ENCODE data around the gene ZNF17.
"Not testable (repeated sequence)": the region's sequence is repeated elsewhere in the genome, so short reads cannot be mapped to it uniquely, and the experiment has no call there.

Gene ZNF17

DNA sequence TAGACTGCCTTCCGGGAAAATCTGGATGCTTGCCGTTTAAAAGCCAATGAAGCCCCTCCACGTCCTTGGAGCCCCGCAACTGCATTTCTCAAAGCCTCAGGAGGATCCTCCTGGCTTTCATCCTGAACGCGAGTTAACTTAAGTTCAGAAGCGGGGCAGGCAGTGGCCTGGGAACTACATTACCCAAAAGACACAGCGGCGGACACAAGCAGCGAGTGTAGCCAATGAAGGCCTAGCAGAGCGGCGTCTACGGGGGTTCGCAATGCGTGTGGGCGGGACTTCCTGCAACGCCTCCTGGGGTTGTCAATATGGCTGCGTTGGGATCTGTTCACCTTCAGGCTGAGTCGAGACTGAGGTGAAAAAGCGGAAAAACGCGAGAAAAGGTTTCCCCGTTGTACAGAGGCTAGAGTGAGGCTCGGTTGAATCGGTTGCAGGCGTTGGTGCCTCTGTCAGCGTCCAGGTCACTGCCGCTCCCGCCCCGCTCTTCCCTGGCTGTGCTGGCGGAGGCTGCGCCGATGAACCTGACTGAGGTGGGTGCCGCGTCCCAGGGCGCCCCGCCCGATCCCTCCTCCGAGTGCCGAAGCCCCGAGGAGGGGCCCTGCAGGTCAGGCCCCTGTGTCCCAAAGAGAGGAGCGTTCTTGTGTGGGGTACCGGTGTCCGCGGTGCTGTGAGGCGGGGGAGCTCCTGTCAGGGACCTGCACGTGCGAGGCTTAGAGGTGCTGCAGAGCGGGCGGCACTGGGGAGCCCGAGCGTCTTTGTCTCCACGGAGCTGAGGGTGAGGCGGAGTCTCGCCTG is at the start of gene ZNF17:
Gene ZNF17, plus strand, starts transcription at position 285 of the 795 bp plus-strand sequence. CDS start 2,455 bp downstream, outside the sequence.
- H3K27me3 ChIP-seq (ENCODE audit: control insufficient read depth, insufficient read depth, low read length) = no peaks in the 10 kb centered on the region
- no peaks in the 10 kb centered on the region for H3K9me3 ChIP-seq (ENCODE audit: control insufficient read depth, insufficient read depth, low read length)
- no peaks in the 10 kb centered on the region for H3K36me3 ChIP-seq (ENCODE audit: control insufficient read depth, insufficient read depth, low read length)
- H3K4me1 ChIP-seq (ENCODE audit: control insufficient read depth, insufficient read depth, low read length) = no peaks in the 10 kb centered on the region
- H3K9ac ChIP-seq (ENCODE audit: low read depth, low read length) = peak within 1 kb of the TSS; percentile 19
- peak within 1 kb of the TSS; percentile 83 for H3K4me3 ChIP-seq (ENCODE audit: low read depth, low read length)

GRCh38 chr19:57362419-57362818 is 48.5 kb upstream of the ZNF17 start:
- H3K4me3 ChIP-seq (ENCODE audit: low read depth, low read length) = peak overlapping the region; percentile 75
- H3K9ac ChIP-seq (ENCODE audit: low read depth, low read length) = peak overlapping the region; percentile 75
- H3K36me3 ChIP-seq (ENCODE audit: control insufficient read depth, insufficient read depth, low read length) = peaks cover 1% of the 10 kb centered on the region
- H3K9me3 ChIP-seq (ENCODE audit: control insufficient read depth, insufficient read depth, low read length) = no peaks in the 10 kb centered on the region
- no peaks in the 10 kb centered on the region for H3K4me1 ChIP-seq (ENCODE audit: control insufficient read depth, insufficient read depth, low read length)
- no peaks in the 10 kb centered on the region for H3K27me3 ChIP-seq (ENCODE audit: control insufficient read depth, insufficient read depth, low read length)

GRCh38 chr19:57362997-57363687 is 47.8 kb upstream of the ZNF17 start, which contains the start of the genes TRAPPC2B and ZNF547:
TSS of gene TRAPPC2B (plus strand) at chr19:57363551. CDS start at chr19:57364834, 1,283 bp downstream.
TSS of gene ZNF547 (plus strand) at chr19:57363551. CDS start at chr19:57368556, 5,005 bp downstream.
- Histone ChIP-seq H3K9ac (ENCODE audit: low read depth, low read length) (peak within 1 kb of the TSS; percentile 75), H3K36me3 (ENCODE audit: control insufficient read depth, insufficient read depth, low read length) (no peaks in the 10 kb centered on the region), H3K4me3 (ENCODE audit: low read depth, low read length) (peak within 1 kb of the TSS; percentile 87), H3K4me1 (ENCODE audit: control insufficient read depth, insufficient read depth, low read length) (no peaks in the 10 kb centered on the region), H3K9me3 (ENCODE audit: control insufficient read depth, insufficient read depth, low read length) (no peaks in the 10 kb centered on the region), H3K27me3 (ENCODE audit: control insufficient read depth, insufficient read depth, low read length) (no peaks in the 10 kb centered on the region)

GRCh38 chr19:57363688-57364181 is 47.2 kb upstream of the ZNF17 start:
- Histone ChIP-seq H3K4me1 (ENCODE audit: control insufficient read depth, insufficient read depth, low read length) (no peaks in the 10 kb centered on the region), H3K9ac (ENCODE audit: low read depth, low read length) (peak overlapping the region; percentile 41), H3K27me3 (ENCODE audit: control insufficient read depth, insufficient read depth, low read length) (no peaks in the 10 kb centered on the region), H3K4me3 (ENCODE audit: low read depth, low read length) (peak overlapping the region; percentile 87), H3K9me3 (ENCODE audit: control insufficient read depth, insufficient read depth, low read length) (no peaks in the 10 kb centered on the region), H3K36me3 (ENCODE audit: control insufficient read depth, insufficient read depth, low read length) (no peaks in the 10 kb centered on the region)

DNA sequence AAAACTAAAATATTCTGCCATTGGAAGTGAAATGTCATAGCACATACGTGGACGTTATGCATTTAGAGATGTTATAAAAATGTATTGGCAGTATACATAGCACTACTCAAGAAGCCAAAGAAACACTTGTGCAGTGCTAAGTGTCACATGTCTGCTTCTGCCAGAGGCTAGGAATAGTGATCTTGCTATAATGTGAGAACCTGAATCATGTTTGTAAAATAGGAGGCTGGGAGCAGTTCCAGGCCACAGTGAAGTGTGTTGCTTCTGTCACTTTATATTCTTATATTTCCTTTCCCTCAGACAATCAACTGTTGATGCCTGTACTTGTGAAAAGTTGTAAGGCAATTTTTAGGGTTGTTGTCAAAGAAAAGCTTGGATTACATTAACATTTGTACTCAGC is 44.2 kb upstream of the ZNF17 start:
- Histone ChIP-seq H3K9ac (ENCODE audit: low read depth, low read length) (no peak overlapping the region), H3K4me1 (ENCODE audit: control insufficient read depth, insufficient read depth, low read length) (no peaks in the 10 kb centered on the region), H3K4me3 (ENCODE audit: low read depth, low read length) (no peak overlapping the region), H3K27me3 (ENCODE audit: control insufficient read depth, insufficient read depth, low read length) (no peaks in the 10 kb centered on the region), H3K36me3 (ENCODE audit: control insufficient read depth, insufficient read depth, low read length) (peaks cover 2% of the 10 kb centered on the region), H3K9me3 (ENCODE audit: control insufficient read depth, insufficient read depth, low read length) (no peaks in the 10 kb centered on the region)

- no peak overlapping the region for H3K9ac ChIP-seq (ENCODE audit: low read depth, low read length)
- peaks cover 21% of the 10 kb centered on the region for H3K36me3 ChIP-seq (ENCODE audit: control insufficient read depth, insufficient read depth, low read length)
- no peaks in the 10 kb centered on the region for H3K27me3 ChIP-seq (ENCODE audit: control insufficient read depth, insufficient read depth, low read length)
- no peak overlapping the region for H3K4me3 ChIP-seq (ENCODE audit: low read depth, low read length)
- H3K4me1 ChIP-seq (ENCODE audit: control insufficient read depth, insufficient read depth, low read length) = no peaks in the 10 kb centered on the region
- H3K9me3 ChIP-seq (ENCODE audit: control insufficient read depth, insufficient read depth, low read length) = peaks cover 4% of the 10 kb centered on the region
Observed at GRCh38 chr19:57374179-57374578, 36.8 kb upstream of the ZNF17 start.

- not testable (repeated sequence) for H3K9ac ChIP-seq (ENCODE audit: low read depth, low read length); H3K4me3 ChIP-seq (ENCODE audit: low read depth, low read length); H3K27me3 ChIP-seq (ENCODE audit: control insufficient read depth, insufficient read depth, low read length); H3K9me3 ChIP-seq (ENCODE audit: control insufficient read depth, insufficient read depth, low read length); H3K4me1 ChIP-seq (ENCODE audit: control insufficient read depth, insufficient read depth, low read length)
- peaks cover 21% of the 10 kb centered on the region for H3K36me3 ChIP-seq (ENCODE audit: control insufficient read depth, insufficient read depth, low read length)
Observed at GRCh38 chr19:57374647-57375046, 36.3 kb upstream of the ZNF17 start.

GRCh38 chr19:57376151-57376550 is 34.8 kb upstream of the ZNF17 start:
- Histone ChIP-seq H3K4me1 (ENCODE audit: control insufficient read depth, insufficient read depth, low read length) (no peaks in the 10 kb centered on the region), H3K36me3 (ENCODE audit: control insufficient read depth, insufficient read depth, low read length) (peaks cover 21% of the 10 kb centered on the region), H3K9me3 (ENCODE audit: control insufficient read depth, insufficient read depth, low read length) (peaks cover 4% of the 10 kb centered on the region), H3K4me3 (ENCODE audit: low read depth, low read length) (no peak overlapping the region), H3K9ac (ENCODE audit: low read depth, low read length) (no peak overlapping the region), H3K27me3 (ENCODE audit: control insufficient read depth, insufficient read depth, low read length) (no peaks in the 10 kb centered on the region)

GRCh38 chr19:57377498-57378146 is 33.3 kb upstream of the ZNF17 start:
- H3K4me3 ChIP-seq (ENCODE audit: low read depth, low read length) = no peak overlapping the region
- H3K4me1 ChIP-seq (ENCODE audit: control insufficient read depth, insufficient read depth, low read length) = no peaks in the 10 kb centered on the region
- H3K9ac ChIP-seq (ENCODE audit: low read depth, low read length) = no peak overlapping the region
- H3K27me3 ChIP-seq (ENCODE audit: control insufficient read depth, insufficient read depth, low read length) = no peaks in the 10 kb centered on the region
- H3K9me3 ChIP-seq (ENCODE audit: control insufficient read depth, insufficient read depth, low read length) = peaks cover 4% of the 10 kb centered on the region
- H3K36me3 ChIP-seq (ENCODE audit: control insufficient read depth, insufficient read depth, low read length) = peaks cover 13% of the 10 kb centered on the region

GRCh38 chr19:57380923-57381322 is 30.0 kb upstream of the ZNF17 start:
- Histone ChIP-seq H3K4me3 (ENCODE audit: low read depth, low read length) (no peak overlapping the region), H3K9me3 (ENCODE audit: control insufficient read depth, insufficient read depth, low read length) (no peaks in the 10 kb centered on the region), H3K36me3 (ENCODE audit: control insufficient read depth, insufficient read depth, low read length) (peaks cover 3% of the 10 kb centered on the region), H3K27me3 (ENCODE audit: control insufficient read depth, insufficient read depth, low read length) (no peaks in the 10 kb centered on the region), H3K4me1 (ENCODE audit: control insufficient read depth, insufficient read depth, low read length) (no peaks in the 10 kb centered on the region), H3K9ac (ENCODE audit: low read depth, low read length) (no peak overlapping the region)

GRCh38 chr19:57382806-57383488 is 28.0 kb upstream of the ZNF17 start:
- Histone ChIP-seq H3K27me3 (ENCODE audit: control insufficient read depth, insufficient read depth, low read length) (peaks cover 2% of the 10 kb centered on the region), H3K9me3 (ENCODE audit: control insufficient read depth, insufficient read depth, low read length) (no peaks in the 10 kb centered on the region), H3K4me1 (ENCODE audit: control insufficient read depth, insufficient read depth, low read length) (no peaks in the 10 kb centered on the region), H3K4me3 (ENCODE audit: low read depth, low read length) (no peak overlapping the region), H3K9ac (ENCODE audit: low read depth, low read length) (no peak overlapping the region), H3K36me3 (ENCODE audit: control insufficient read depth, insufficient read depth, low read length) (no peaks in the 10 kb centered on the region)

Data from iPS-15b (cell line).